Keratinocyte (primary cell): ENCODE measurements around the gene SCN10A.

Experiments used
- CTCF ChIP-seq, 3 experiments: IDR thresholded peaks in 1 of 3; conservative IDR thresholded peaks in 1 of 3; optimal IDR thresholded peaks in 1 of 3; 2 replicates in 2 of 3; 3 replicates in 1 of 3; pipeline versions ENCODE3 to v1.5.1; 2011; ENCODE audit warnings: low read length in 3 of 3, mild to moderate bottlenecking in 3 of 3, moderate library complexity in 2 of 3, control low read depth in 1 of 3, inconsistent platforms in 1 of 3; ENCODE audit not compliant: insufficient read depth in 2 of 3; ENCODE audit errors: extremely low read depth in 1 of 3
- EZH2 ChIP-seq: IDR thresholded peaks from one replicate; pipeline ENCODE4 v1.6.1; 2012; ENCODE audit warnings: inconsistent platforms, mild to moderate bottlenecking, low read length, moderate library complexity

- TF ChIP-seq CTCF (optimal IDR thresholded peaks at IDR 0.05 in 1 of 3, IDR thresholded peaks at IDR 0.05 in 1 of 3, conservative IDR thresholded peaks at IDR 0.05 in 1 of 3; ENCODE audit: extremely low read depth in 1 of 3, insufficient read depth in 2 of 3, low read length in 3 of 3) (no peak), EZH2 (no peak)
These were observed 52.4 kb downstream of the SCN10A start for GRCh38 chr3:38763569-38763968.
